ENCODE data around the gene CCDC89. TPM values are rescaled to one million over a fixed set of nuclear protein-coding genes. Genes with fewer than 3 reads are reported as not detected.

CCDC89 gene
- total RNA-seq, 4 donors from 2014 or later: 0.18 to 2.1 (median 1.1) TPM; not detected in 1

- DNase-seq: no peak
- WGBS, 2 donors: 68 to 81% methylated on average over 5 to 6 of the region's 6 CpGs
- Histone ChIP-seq H3K27me3 (no peaks in the 10 kb centered on the region), H3K27ac (no peak overlapping the region), H3K4me1 (peaks cover 0 to 4% (median 0%) of the 10 kb centered on the region in 3 donors), H3K4me3 (no peak overlapping the region), H3K36me3 (no peaks in the 10 kb centered on the region), H3K9me3 (no peaks in the 10 kb centered on the region)
- intact Hi-C loops (cut with DNase I): no loop called here
- TF ChIP-seq POLR2A (IDR thresholded peaks at IDR 0.05) (no peak), CTCF (IDR thresholded peaks at IDR 0.05) (no peak)
Measured at GRCh38 chr11:85724748-85725465, 38.9 kb upstream of the CCDC89 start.

DNA sequence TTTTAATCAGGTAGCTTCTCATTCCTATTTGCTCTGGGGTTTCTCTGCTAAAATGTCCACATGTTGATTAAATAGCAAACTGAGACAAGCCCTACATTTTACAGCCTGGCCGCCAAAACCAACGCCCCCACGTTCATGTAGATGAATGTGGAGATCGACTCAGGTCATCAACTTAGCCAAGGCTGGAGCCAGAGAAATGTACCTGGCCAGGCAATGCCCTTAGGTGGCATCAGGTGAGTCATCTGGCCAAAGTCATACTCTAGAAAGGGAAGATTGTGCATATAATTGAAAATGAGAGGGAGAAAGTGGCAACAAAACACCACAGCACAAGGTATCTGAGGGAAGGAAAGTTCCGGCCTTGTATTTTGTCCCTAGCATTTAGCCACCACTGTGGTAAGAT, 37.1 kb upstream of the CCDC89 start:
- H3K36me3 ChIP-seq: no peaks in the 10 kb centered on the region
- no peak overlapping the region for H3K27ac ChIP-seq
- DNase-seq: no peak
- WGBS, 2 donors: 67 to 73% methylated on average over 4 to 5 of the region's 5 CpGs
- intact Hi-C loops (cut with DNase I): no loop called here
- H3K27me3 ChIP-seq: no peaks in the 10 kb centered on the region
- no peak for TF ChIP-seq POLR2A (IDR thresholded peaks at IDR 0.05)
- TF ChIP-seq CTCF (IDR thresholded peaks at IDR 0.05): no peak
- H3K4me1 ChIP-seq: peaks cover 0 to 4% (median 0%) of the 10 kb centered on the region in 3 donors
- no peak overlapping the region for H3K4me3 ChIP-seq
- no peaks in the 10 kb centered on the region for H3K9me3 ChIP-seq

- WGBS, 2 donors: 59 to 78% methylated on average over 3 of the region's 3 CpGs
- no peak overlapping the region for H3K27ac ChIP-seq
- TF ChIP-seq CTCF (IDR thresholded peaks at IDR 0.05): no peak
- no peak for TF ChIP-seq POLR2A (IDR thresholded peaks at IDR 0.05)
- no peaks in the 10 kb centered on the region for H3K9me3 ChIP-seq
- no peaks in the 10 kb centered on the region for H3K27me3 ChIP-seq
- H3K36me3 ChIP-seq: no peaks in the 10 kb centered on the region
- no peak for DNase-seq
- no peak overlapping the region for H3K4me3 ChIP-seq
- H3K4me1 ChIP-seq: peaks cover 0 to 4% (median 0%) of the 10 kb centered on the region in 3 donors
- intact Hi-C loops (cut with DNase I): no loop called here
Measured at GRCh38 chr11:85721191-85721590, 35.2 kb upstream of the CCDC89 start.

DNA sequence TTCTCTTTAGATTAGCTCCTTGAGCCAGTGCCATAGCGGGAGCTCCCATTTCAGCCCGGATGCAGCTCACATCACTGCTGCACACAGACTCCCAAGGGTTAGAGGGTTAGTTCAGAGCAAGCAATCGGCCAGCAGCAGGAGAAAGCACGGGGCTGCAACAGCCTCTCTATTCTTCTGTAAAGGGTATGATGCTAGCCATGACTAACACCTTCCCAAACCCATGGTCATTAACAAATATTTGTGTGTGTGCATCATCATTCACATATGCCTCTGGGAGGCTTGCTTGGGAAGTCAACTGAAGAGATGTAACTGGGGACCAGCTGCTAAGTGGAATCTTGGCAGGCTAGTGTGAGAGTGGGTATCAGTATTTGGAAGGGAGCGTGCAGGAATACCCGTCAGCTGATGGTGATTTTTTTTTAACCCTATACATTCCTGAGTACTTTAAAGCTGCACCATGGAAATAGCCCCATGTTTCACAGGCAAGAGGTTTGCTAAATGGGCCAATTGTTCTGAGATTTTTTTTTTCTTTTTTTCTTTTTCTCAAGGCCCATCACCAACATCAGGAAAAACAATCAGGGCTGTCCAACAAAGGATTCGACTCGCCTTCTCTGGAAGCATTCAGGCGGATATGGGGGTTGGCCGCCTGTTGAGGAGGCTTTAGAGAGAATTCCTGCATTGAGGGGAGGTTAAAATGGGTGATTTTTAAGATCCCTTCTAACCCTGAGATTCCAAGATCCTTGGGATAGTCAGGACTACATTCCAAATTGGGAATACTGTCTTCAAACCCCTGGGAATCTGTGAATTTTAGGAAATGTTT, 33.2 kb upstream of the CCDC89 start:
- intact Hi-C loops (cut with DNase I): no loop called here
- WGBS, 2 donors: 32 to 43% methylated on average over 10 of the region's 10 CpGs
- peak overlapping the region; percentile 1 to 47 (median 15) for H3K4me3 ChIP-seq
- H3K27me3 ChIP-seq: no peaks in the 10 kb centered on the region
- no peaks in the 10 kb centered on the region for H3K36me3 ChIP-seq
- DNase-seq: no peak
- H3K9me3 ChIP-seq: no peaks in the 10 kb centered on the region
- peak overlapping the region in 3 of 4 donors; percentile 47 to 78 (median 52) for H3K27ac ChIP-seq
- TF ChIP-seq CTCF (IDR thresholded peaks at IDR 0.05): no peak
- TF ChIP-seq POLR2A (IDR thresholded peaks at IDR 0.05): no peak
- no peaks in the 10 kb centered on the region for H3K4me1 ChIP-seq
